Mucosa of gallbladder (tissue), 1 donor: ENCODE data around the gene CFAP251. TPM values are rescaled to one million over a fixed set of nuclear protein-coding genes. Genes with fewer than 3 reads are reported as not detected.

ENCODE experiments used
- DNase-seq: peaks from one replicate; pipeline ENCODE4 v3.0.0-alpha.2; 2020; ENCODE audit warnings: low spot score
- total RNA-seq: library from RNA; stranded (reverse); gene quantifications from one replicate; pipeline ENCODE4 v1.2.1, GENCODE V29; 2021
- donor health status: DM: no; HTN: no; CAD: no.

Gene CFAP251
- total RNA-seq, 1 donor from 2014 or later = 7.0 TPM

DNA sequence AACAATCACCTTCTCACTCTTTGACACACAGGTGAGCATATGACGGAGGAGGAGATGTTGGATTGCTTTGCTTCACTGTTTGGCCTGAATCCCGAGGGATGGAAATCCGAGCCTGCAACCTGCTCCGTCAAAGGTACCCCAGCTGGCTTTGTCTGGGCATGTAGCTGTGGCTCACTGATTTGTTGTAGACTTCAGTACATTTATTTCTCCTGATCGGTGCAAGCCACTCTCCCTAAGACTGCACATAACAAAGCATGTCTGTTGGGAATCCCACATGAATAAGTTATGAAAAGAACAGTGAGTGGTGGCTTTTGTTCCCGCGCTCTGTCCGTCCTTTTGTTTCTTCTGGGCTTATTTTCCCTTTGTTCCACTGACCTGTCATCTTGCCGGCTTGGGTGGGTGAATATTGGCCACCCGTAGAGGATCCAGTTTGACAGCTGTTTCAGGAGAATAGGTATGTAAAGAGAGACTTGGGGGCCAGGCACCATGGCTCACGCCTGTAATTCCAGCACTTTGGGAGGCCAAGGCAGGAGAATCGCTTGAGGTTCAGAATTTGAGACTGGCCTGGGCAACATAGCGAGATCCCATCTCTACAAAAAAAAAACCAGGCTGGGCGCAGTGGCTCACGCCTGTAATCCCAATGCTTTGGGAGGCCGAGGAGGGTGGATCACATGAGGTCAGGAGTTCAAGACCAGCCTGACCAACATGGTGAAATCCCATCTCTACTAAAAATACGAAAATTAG, 83.2 kb downstream of the CFAP251 start:
- DNase-seq = no peak

GRCh38 chr12:122003651-122004611, 85.5 kb downstream of the CFAP251 start:
- DNase-seq = no peak

- no peak for DNase-seq
These were observed 86.3 kb downstream of the CFAP251 start for GRCh38 chr12:122004633-122005071.

- DNase-seq = no peak
These were observed 86.9 kb downstream of the CFAP251 start for GRCh38 chr12:122005252-122005776.

DNA sequence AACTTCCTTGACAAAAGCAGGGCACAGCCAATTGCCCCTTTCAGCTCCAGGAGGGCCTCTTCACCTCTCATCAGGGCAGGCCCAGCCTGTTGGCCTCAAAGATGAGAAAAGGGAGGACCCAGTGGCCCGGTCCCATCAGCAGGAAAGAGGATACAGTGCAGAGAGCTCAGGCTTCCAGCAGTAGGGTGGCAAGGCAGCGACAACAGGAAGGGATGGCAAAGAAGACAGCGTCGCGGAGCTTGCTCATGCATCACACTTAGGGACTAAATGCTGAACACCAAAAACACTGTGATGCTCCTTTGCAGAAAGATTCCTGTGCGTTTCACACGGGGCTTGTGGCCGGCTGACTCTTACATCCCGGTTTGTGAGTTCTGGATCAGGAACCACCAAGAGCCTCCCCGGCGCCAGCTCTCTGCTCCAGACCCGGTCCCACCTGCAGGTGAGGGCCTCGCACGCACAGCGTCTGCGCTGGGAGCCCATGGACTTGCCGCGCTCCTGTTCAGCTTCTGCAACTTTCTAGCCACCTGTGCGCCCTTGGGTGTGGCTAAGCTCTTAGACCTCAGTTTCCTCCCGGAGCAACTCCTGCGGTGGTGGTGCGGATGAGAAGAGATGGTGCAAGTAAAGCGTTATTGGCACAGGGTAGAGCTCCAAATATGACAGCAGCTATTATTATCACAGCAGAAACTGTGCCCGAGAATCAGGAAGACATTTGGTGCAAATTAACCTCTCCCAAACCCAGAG, 88.0 kb downstream of the CFAP251 start:
- no peak for DNase-seq

DNA sequence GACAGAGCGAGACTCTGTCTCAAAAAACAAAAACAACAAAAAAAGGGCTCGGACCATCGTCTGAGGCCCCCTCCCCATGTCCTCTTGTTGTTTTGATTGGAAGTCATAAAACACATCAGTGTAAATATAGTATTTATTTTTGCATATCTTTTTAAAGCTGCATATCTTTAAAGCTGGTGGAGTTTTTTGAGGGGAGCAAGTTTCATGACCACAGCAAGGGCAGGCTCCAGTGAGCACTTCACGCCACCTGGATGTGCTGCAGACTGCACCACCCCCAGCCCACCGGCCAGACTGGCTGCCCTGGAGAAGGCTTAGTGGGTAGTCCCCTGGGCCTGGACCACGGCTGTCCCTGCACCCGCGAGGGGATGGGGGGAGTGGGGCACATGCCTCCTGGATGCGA, 91.3 kb downstream of the CFAP251 start:
- DNase-seq = no peak

DNA sequence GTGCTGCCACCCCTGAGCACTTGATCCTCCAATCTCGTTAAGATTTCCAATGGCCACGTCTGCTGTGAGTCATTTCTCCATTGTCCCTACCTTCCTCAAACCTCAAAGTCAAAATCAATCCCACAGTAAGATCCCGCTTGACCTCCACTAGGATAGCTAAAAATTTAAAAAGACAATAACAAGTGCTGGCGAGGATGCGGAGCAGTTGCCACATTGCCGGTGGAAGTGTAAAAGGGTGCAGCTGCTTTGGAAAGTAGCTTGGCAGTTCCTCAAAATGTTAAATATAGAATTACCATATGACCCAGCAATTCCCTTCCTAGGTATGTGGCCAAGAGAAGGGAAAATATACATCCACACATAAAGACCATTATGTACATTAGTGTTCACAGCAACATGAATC, 93.8 kb downstream of the CFAP251 start:
- DNase-seq = no peak

- no peak for DNase-seq
These were observed 94.7 kb downstream of the CFAP251 start for GRCh38 chr12:122013136-122013535.

GRCh38 chr12:122013791-122014590, 95.6 kb downstream of the CFAP251 start:
- no peak for DNase-seq

GRCh38 chr12:122014781-122015180, 96.4 kb downstream of the CFAP251 start:
- no peak for DNase-seq

GRCh38 chr12:122018457-122018856, 100.1 kb downstream of the CFAP251 start:
- DNase-seq = no peak

DNA sequence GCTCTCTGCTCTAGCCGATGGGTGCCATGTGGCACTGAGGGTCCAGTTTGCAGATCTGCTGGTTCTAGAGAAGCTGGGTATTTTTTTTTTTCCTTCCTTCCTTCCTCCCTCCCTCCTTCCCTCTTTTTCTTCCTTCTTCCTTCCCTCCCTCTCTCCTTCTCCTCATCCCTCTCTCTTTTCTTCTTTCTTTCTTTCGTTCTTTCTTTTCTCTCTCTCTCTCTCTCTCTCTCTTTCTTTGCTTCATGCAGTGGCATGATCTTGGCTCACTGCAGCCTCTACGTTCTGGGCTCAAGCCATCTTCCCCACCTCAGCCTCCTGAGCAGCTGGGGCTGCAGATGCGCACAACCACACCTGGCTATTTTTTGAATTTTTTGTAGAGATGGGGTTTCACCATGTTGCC, 100.5 kb downstream of the CFAP251 start:
- no peak for DNase-seq

DNA sequence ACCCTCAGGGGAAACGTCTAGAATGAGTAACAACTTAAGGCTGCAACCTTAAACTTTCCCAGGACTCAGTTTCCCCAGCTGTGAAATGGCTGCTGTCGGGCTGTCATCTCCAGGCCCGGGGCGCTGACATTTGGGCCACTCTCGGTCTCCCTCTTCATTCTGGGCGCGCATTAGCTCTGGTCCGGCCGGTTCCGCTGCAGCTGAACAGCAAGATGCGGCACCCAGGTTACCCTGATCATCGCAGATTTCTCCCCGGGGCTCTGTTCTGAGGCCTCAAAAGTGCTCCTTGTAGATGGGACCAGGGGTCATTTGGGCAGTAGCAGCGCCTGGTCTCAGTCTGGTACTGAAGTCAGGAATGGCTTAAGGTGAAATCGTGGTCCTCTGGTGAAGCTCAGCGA, 102.4 kb downstream of the CFAP251 start:
- DNase-seq = no peak

DNA sequence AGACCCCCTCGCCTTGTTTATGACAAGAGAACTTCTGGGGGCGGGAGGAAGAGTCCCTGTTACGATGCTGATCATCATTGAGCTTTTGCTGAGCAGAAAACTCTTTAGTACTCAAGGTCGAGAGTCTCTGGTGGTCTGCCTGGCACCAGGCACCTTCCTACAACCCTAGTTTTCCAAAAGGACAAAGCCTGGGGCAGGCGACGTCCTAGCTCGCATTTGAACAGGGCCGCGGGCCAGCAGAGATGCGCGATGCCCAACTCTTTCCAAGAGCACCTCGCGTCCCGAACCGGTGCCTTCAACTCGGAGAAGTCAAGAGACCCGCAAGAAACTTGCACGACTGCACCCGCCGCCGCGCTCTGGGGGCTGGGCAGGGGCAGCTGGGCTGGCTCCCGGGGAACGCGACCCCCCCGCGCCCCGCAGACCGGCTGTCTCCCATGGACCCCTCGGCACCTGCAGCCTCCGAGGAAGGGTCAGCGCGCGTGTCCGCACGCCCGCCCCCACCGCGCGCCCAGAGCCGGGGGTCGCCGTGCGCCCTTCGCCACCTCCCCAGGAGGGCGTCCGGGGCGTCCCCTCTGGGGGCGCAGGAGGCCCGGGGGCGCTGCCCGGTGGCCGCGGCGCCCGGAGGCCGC, 102.9 kb downstream of the CFAP251 start:
- DNase-seq = no peak

DNA sequence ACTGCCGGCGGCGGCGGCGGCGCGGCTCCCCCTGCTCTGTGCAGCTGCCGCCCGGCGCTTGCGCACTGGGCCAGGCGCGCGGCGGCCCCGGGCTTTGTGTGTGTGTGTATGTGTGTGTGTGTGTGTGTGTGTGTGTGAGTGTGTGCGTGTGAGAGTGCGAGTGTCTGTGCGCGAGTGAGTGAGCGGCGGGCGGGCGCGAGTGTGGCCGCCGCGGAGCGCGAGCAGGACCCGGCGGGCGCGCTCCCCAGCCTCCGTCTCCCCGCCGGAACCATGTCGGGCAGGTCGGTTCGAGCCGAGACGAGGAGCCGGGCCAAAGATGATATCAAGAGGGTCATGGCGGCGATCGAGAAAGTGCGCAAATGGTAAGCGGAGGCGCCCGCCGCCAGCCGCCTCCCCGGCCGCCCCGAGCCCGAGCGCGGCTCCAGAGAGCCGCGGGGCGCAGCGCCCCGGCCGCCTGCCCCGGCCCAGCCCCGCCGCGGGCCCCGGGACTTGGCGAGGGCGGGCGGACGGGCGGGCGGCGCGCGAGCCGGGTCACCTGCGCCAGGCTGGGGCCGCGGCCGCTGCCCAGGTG, 103.5 kb downstream of the CFAP251 start, which contains the start of gene BCL7A:
Gene BCL7A (plus strand): TSS at position 63 of the 571 bp plus-strand sequence. CDS start 208 bp downstream, at position 271.
- peak; percentile 79 for DNase-seq

DNA sequence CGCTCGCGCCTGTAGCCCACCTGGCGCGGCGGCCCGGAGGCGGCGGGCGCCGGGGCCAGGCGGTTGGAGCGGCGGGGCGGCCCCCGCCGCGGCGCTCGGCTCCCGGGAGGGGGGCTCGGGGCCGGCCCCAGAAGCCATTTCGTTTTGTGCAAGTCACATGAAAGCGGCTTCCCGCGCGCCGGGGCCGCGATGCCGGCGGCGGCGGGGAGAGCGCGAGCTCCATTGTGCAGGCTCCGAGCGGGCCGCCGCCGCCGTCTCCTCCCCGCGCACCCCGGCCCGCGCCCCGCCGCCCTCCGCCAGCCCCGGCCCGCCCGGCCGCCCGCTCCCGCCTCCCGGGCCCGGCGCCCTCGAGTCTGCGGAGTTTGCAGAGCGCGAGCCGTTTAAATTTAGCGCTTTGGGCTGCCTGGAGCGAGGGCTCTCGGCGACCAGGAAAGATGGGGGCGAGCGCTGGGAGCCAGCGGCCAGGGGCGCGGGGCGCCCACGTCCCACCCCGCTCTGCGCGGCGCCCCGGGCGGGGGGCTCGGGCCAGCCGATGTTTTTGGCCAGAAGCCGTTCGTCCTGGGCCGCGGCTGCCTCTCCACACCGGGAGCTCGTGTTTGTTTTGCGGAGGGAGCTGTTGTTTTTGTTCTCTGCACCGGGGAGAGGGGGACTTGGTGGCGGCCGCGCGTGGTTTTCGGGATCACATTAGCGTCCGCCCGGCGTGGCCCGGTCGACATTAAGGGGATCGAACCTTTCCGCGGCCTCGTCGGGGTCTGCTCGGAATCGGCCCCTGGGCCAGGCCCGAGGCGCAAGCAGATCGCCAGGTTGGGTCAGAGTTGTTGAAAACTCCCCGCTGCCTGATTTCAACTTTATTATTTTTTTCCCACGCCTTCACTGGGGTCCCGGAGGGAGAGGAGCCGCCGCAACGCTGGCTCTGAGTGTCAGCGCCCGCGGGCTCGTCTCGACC, 104.3 kb downstream of the CFAP251 start:
- no peak for DNase-seq

GRCh38 chr12:122023339-122024131, 105.1 kb downstream of the CFAP251 start:
- peak; percentile 80 for DNase-seq
